Thoracic aorta (tissue), 2 donors: Measurements from ENCODE around the gene MSI2. TPM values are rescaled to one million over a fixed set of nuclear protein-coding genes. Genes with fewer than 3 reads are reported as not detected.

ENCODE experiments used
- ATAC-seq: fragments of 150-250 bp; one replicate; pipeline ENCODE4 v1.8.0; 2017; ENCODE audit warnings: low read depth; ENCODE audit not compliant: insufficient number of reproducible peaks, low FRiP score
- DNase-seq: peaks from one replicate; pipeline ENCODE4 v3.0.0-alpha.2; 2020; ENCODE audit warnings: low spot score
- H3K27ac ChIP-seq, 2 donors: fragments of 200-600 bp; sonication (generic); 1 replicate in 1 of 2; 2 replicates in 1 of 2; pipeline ENCODE4 v1.5.1; 2016; ENCODE audit warnings: mild to moderate bottlenecking in 2 of 2, moderate library complexity in 2 of 2
- H3K27me3 ChIP-seq: fragments of 200-600 bp; sonication (generic); replicated peaks from 2 replicates; pipeline ENCODE4 v1.6.0; 2016; ENCODE audit warnings: mild to moderate bottlenecking; ENCODE audit not compliant: insufficient read depth
- H3K36me3 ChIP-seq: fragments of 200-600 bp; sonication (generic); one replicate; pipeline ENCODE4 v1.5.1; 2016
- H3K4me1 ChIP-seq, 2 donors: fragments of 200-600 bp; sonication (generic); 1 replicate in 1 of 2; 2 replicates in 1 of 2; pipeline versions ENCODE4 v1.5.1 to v1.6.0; 2016; ENCODE audit warnings: low read depth in 2 of 2, mild to moderate bottlenecking in 1 of 2; ENCODE audit not compliant: control insufficient read depth in 1 of 2
- H3K4me3 ChIP-seq: fragments of 200-600 bp; sonication (generic); 2 replicates; pipeline ENCODE4 v1.5.1; 2016; ENCODE audit warnings: mild to moderate bottlenecking
- H3K9me3 ChIP-seq: fragments of 200-600 bp; sonication (generic); 2 replicates; pipeline ENCODE4 v1.5.1; 2016
- total RNA-seq, 2 donors: library from RNA; depleted of rRNA; stranded (reverse); fragments of >200 nt; gene quantifications; one replicate each; pipeline versions ENCODE4 v1.1.0 to v1.2.3, GENCODE V29; 2016
- TF ChIP-seq, protein P1 (sequence below): fragments of 200-600 bp; sonication (generic); IDR thresholded peaks from one replicate; pipeline ENCODE4 v1.5.1; 2019; ENCODE audit warnings: antibody characterized with exemption

Gene MSI2
- total RNA-seq, 2 donors from 2014 or later = 32.1 to 46.2 TPM

DNA sequence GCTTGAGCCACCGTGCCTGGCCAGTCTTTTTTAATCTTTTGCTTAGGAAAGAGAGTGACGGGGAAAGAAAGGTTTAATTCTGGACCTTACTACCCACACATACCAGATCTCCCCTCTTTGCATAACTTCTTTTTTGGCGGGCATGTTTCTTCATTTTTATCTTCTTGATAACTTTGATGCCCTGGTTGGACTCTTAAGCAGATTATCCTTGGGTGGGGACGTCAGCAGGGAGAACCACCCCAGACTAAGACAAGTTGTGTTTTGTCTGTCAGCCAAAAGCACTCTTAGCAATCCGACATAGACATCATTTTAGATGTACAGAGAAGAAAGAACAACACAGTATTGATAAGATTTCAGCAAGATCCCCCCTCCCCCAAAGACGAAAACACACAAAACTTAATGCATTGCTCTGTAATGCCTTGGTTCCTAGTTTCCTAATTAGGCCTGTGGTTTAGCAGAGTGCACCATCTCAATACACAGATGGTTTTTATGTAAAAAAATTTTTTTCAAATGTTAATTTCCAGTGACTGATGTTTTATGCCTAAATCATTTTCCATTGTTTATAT lies 99.9 kb downstream of the MSI2 start:
- TF ChIP-seq, protein P1, sequence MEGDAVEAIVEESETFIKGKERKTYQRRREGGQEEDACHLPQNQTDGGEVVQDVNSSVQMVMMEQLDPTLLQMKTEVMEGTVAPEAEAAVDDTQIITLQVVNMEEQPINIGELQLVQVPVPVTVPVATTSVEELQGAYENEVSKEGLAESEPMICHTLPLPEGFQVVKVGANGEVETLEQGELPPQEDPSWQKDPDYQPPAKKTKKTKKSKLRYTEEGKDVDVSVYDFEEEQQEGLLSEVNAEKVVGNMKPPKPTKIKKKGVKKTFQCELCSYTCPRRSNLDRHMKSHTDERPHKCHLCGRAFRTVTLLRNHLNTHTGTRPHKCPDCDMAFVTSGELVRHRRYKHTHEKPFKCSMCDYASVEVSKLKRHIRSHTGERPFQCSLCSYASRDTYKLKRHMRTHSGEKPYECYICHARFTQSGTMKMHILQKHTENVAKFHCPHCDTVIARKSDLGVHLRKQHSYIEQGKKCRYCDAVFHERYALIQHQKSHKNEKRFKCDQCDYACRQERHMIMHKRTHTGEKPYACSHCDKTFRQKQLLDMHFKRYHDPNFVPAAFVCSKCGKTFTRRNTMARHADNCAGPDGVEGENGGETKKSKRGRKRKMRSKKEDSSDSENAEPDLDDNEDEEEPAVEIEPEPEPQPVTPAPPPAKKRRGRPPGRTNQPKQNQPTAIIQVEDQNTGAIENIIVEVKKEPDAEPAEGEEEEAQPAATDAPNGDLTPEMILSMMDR = no peak
- Histone ChIP-seq H3K27me3 (no peaks in the 10 kb centered on the region), H3K9me3 (no peaks in the 10 kb centered on the region), H3K36me3 (no peaks in the 10 kb centered on the region), H3K27ac (peak overlapping the region in 1 of 2 donors; percentile 74), H3K4me1 (peaks cover 4 to 29% of the 10 kb centered on the region in 2 donors), H3K4me3 (peak overlapping the region; percentile 52)
- ATAC-seq (no peak), DNase-seq (no peak)

DNA sequence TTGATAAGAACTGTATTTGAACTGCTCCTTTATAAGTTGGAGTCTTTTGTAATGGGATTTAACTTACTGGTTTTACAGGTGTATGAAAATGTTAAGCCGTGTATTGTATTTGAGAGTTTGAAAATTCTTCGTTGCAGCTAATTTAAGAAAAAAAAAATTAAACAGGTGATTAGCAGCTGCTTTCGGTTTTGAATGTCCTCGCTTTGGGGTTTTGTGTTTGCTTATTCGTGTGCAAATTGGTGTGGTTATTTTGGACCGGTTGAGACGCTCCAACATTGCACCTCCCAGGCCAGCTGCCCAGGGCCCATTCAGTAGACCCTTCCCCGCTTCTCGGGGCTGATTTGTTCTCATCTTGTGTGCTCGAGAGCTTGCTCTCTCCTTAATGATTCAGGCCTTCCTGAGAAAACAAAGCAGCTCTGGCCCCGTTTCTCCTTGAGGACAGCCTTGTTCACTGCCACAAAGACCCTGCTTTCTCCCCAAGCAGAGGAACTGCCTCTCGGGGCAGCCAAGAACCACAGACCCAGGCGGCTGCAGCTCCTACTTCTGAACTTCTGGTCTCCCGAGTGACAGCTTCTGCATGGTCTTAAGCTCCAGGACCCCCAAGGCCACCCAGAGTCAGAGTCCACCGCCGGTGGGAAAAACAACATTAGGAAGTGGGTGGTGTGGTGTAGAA lies 100.5 kb downstream of the MSI2 start:
- TF ChIP-seq, protein P1 = no peak
- H3K27ac ChIP-seq = peak overlapping the region; percentile 71 to 74
- H3K9me3 ChIP-seq = no peaks in the 10 kb centered on the region
- ATAC-seq (no peak), DNase-seq (no peak)
- peaks cover 4 to 29% of the 10 kb centered on the region in 2 donors for H3K4me1 ChIP-seq
- no peaks in the 10 kb centered on the region for H3K27me3 ChIP-seq
- no peaks in the 10 kb centered on the region for H3K36me3 ChIP-seq
- H3K4me3 ChIP-seq = peak overlapping the region; percentile 52

DNA sequence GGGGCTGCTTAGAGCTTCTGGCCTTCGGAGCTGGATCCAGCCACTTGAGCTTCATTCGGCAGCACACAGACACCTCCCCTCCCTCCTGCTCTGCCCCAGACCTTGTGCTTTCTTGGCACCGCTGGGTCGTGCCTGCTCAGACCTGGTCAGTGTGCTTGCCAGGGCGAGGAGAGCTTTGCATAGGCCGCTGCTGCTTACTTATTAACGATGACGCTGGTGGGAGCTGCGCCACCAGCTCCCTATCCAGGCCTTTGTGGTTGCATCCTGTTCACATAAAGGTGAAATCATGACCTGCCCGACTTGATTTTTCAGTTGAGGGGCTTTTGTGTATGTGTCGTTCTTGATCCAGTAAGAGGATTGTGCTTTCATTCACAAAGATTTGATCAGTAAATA lies 101.1 kb downstream of the MSI2 start:
- no peaks in the 10 kb centered on the region for H3K27me3 ChIP-seq
- H3K9me3 ChIP-seq = no peaks in the 10 kb centered on the region
- H3K36me3 ChIP-seq = no peaks in the 10 kb centered on the region
- no peak for DNase-seq
- H3K27ac ChIP-seq = peak overlapping the region; percentile 71 to 74
- TF ChIP-seq, protein P1 = no peak
- no peak for ATAC-seq
- peaks cover 4 to 29% of the 10 kb centered on the region in 2 donors for H3K4me1 ChIP-seq
- H3K4me3 ChIP-seq = peak overlapping the region; percentile 52

DNA sequence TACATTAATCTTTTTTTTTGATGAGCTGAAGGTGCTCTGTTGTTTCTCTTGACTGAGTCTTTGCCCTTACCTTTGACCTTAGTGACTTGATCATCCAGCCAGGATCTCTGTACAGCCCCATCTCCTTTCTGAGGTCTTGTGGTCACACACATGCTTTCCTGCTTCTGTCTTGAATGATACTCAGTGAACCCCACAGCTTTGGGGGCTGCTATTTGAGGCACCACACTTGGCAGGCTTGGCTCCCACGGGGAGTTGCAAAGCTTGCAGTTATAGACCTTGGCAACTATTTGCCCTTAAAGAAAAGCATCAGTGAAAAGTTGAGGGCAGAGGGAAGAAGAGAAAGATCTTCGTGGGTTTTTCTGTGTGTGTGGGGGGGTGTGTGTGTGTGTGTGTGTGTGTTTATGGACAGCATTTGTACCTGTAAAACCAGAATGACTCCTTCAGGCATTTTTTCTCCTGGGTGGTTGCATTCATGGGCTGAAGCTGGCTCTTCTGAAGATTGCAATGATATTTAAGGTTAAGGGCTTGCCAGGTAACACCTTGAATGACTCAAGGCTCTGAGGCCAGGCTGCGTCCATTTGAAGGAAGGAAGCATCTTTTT lies 101.6 kb downstream of the MSI2 start:
- ATAC-seq = no peak
- H3K27ac ChIP-seq = peak overlapping the region; percentile 71 to 74

DNA sequence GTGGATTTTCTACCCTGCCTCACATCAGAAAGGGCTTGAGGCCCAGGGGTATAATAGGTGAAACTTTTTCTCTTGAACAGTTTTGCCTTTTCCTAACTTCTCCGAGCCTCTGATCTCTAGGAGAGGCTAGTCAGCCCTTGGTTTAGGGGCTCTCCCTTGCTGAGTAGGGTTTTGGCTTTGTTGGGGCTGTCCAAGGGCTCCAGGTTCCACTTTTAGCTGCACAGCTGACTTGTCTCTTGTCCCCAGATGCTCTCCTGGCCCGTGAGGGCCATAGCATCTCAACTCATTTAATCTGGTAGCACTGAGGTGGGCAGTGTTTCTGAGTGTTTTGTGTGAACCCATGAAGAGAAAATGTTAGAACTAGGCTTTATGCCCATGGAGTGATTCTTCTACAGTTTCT lies 103.9 kb downstream of the MSI2 start:
- H3K4me3 ChIP-seq = no peak overlapping the region
- TF ChIP-seq, protein P1 = no peak
- peaks cover 7 to 34% of the 10 kb centered on the region in 2 donors for H3K4me1 ChIP-seq
- H3K36me3 ChIP-seq = no peaks in the 10 kb centered on the region
- ATAC-seq (no peak), DNase-seq (no peak)
- no peaks in the 10 kb centered on the region for H3K9me3 ChIP-seq
- no peak overlapping the region for H3K27ac ChIP-seq
- H3K27me3 ChIP-seq = no peaks in the 10 kb centered on the region

More for the DNA sequence above, 101.6 kb downstream of the MSI2 start:
- Histone ChIP-seq H3K27me3 (no peaks in the 10 kb centered on the region), H3K4me1 (peaks cover 4 to 29% of the 10 kb centered on the region in 2 donors), H3K36me3 (no peaks in the 10 kb centered on the region), H3K9me3 (no peaks in the 10 kb centered on the region), H3K4me3 (peak overlapping the region; percentile 52)
- TF ChIP-seq, protein P1 = no peak
- DNase-seq = no peak
